Mesenchymal stem cell (in vitro differentiated cells and primary cell): ENCODE results near the gene UBR7.
A peak's percentile ranks its signal among the peaks of the same experiment; 100 is the strongest.

Experiments
- DNase-seq: peaks from one replicate; pipeline ENCODE4 v3.0.0-alpha.2; 2013
- H2AFZ ChIP-seq: one replicate; pipeline ENCODE4 v1.6.1; 2013; ENCODE audit warnings: low read depth, mild to moderate bottlenecking, control low read depth, inconsistent platforms, low read length, moderate library complexity
- H2AK5ac ChIP-seq: 2 replicates; pipeline ENCODE4 v1.6.1; 2013; ENCODE audit warnings: low read length, moderate library complexity, mild to moderate bottlenecking, inconsistent platforms; ENCODE audit not compliant: severe bottlenecking
- H2BK120ac ChIP-seq: one replicate; pipeline ENCODE4 v1.6.1; 2013; ENCODE audit warnings: low read depth, mild to moderate bottlenecking, inconsistent platforms, low read length, moderate library complexity
- H2BK12ac ChIP-seq, 2 experiments: one replicate each; pipeline ENCODE4 v1.6.1; 2013; ENCODE audit warnings: inconsistent platforms in 2 of 2, low read length in 2 of 2, mild to moderate bottlenecking in 2 of 2, moderate library complexity in 2 of 2, control low read depth in 1 of 2
- H2BK15ac ChIP-seq: one replicate; pipeline ENCODE4 v1.6.1; 2013; ENCODE audit warnings: mild to moderate bottlenecking, low read depth, inconsistent platforms; ENCODE audit not compliant: poor library complexity, severe bottlenecking
- H2BK5ac ChIP-seq: 2 replicates; pipeline ENCODE4 v1.6.1; 2013; ENCODE audit warnings: low read depth, mild to moderate bottlenecking, low read length, control low read depth, inconsistent platforms; ENCODE audit not compliant: poor library complexity, severe bottlenecking
- H3K14ac ChIP-seq, 2 experiments: one replicate each; pipeline ENCODE4 v1.6.1; 2013; ENCODE audit warnings: inconsistent platforms in 2 of 2, low read length in 2 of 2, control low read depth in 1 of 2, mild to moderate bottlenecking in 1 of 2, moderate library complexity in 1 of 2
- H3K18ac ChIP-seq, 2 experiments: one replicate each; pipeline ENCODE4 v1.6.1; 2013; ENCODE audit warnings: inconsistent platforms in 2 of 2, low read length in 2 of 2, control low read depth in 1 of 2, low read depth in 1 of 2, mild to moderate bottlenecking in 1 of 2
- H3K23ac ChIP-seq, 2 experiments: one replicate each; pipeline ENCODE4 v1.6.1; 2013; ENCODE audit warnings: inconsistent platforms in 2 of 2, low read length in 2 of 2, mild to moderate bottlenecking in 2 of 2, moderate library complexity in 2 of 2, control low read depth in 1 of 2
- H3K27ac ChIP-seq: 2 replicates; pipeline ENCODE4 v1.5.1; 2013; ENCODE audit warnings: mild to moderate bottlenecking, moderate library complexity, low read length, control low read depth, inconsistent platforms; ENCODE audit not compliant: poor library complexity, severe bottlenecking
- H3K27me3 ChIP-seq, 2 experiments: 2 replicates each; pipeline versions ENCODE4 v1.6.1 to v1.7.0; 2013; ENCODE audit warnings: low read length in 2 of 2, mild to moderate bottlenecking in 2 of 2, moderate library complexity in 2 of 2, control low read depth in 1 of 2, inconsistent platforms in 1 of 2; ENCODE audit not compliant: control insufficient read depth in 1 of 2, insufficient read depth in 1 of 2
- H3K36me3 ChIP-seq, 2 experiments: 2 replicates each; pipeline versions ENCODE4 v1.6.1 to v1.7.0; 2013; ENCODE audit warnings: low read length in 2 of 2, control low read depth in 1 of 2, inconsistent platforms in 1 of 2, low read depth in 1 of 2, mild to moderate bottlenecking in 1 of 2; ENCODE audit not compliant: insufficient read depth in 2 of 2, control insufficient read depth in 1 of 2
- H3K4ac ChIP-seq, 2 experiments: one replicate each; pipeline ENCODE4 v1.6.1; 2013; ENCODE audit warnings: inconsistent platforms in 2 of 2, low read length in 2 of 2, mild to moderate bottlenecking in 2 of 2, moderate library complexity in 2 of 2, control low read depth in 1 of 2, low read depth in 1 of 2
- H3K4me1 ChIP-seq: 2 replicates; pipeline ENCODE4 v1.6.1; 2013; ENCODE audit warnings: low read depth, low read length, control low read depth; ENCODE audit not compliant: control insufficient read depth, insufficient read depth
- H3K4me2 ChIP-seq: 2 replicates; pipeline ENCODE4 v1.6.1; 2013; ENCODE audit warnings: low read length, mild to moderate bottlenecking, inconsistent platforms; ENCODE audit not compliant: poor library complexity, severe bottlenecking
- H3K4me3 ChIP-seq, 2 experiments: 2 replicates each; pipeline versions ENCODE4 v1.5.1 to v1.7.0; 2013; ENCODE audit warnings: low read length in 2 of 2, mild to moderate bottlenecking in 2 of 2, control low read depth in 1 of 2, low read depth in 1 of 2; ENCODE audit not compliant: insufficient read depth in 1 of 2
- H3K79me1 ChIP-seq: replicated peaks from 2 replicates; pipeline ENCODE4 v1.6.1; 2013; ENCODE audit warnings: mild to moderate bottlenecking, control low read depth, low read length, inconsistent platforms; ENCODE audit not compliant: poor library complexity, severe bottlenecking
- H3K9ac ChIP-seq: 2 replicates; pipeline ENCODE4 v1.7.0; 2013; ENCODE audit warnings: mild to moderate bottlenecking, low read length, moderate library complexity
- H3K9me3 ChIP-seq: 2 replicates; pipeline ENCODE4 v1.7.0; 2013; ENCODE audit warnings: mild to moderate bottlenecking, low read length; ENCODE audit not compliant: control insufficient read depth
- H4K8ac ChIP-seq: one replicate; pipeline ENCODE4 v1.6.1; 2013; ENCODE audit warnings: inconsistent platforms, mild to moderate bottlenecking, low read length, moderate library complexity
- H4K91ac ChIP-seq: one replicate; pipeline ENCODE4 v1.6.1; 2013; ENCODE audit warnings: mild to moderate bottlenecking, low read length, inconsistent platforms
- WGBS: methylation state at CpG from one replicate; pipeline ENCODE4 v1.1.7; 2013; ENCODE audit warnings: mixed read lengths; 5-methylcytosine and 5-hydroxymethylcytosine counted together

UBR7 gene

DNA sequence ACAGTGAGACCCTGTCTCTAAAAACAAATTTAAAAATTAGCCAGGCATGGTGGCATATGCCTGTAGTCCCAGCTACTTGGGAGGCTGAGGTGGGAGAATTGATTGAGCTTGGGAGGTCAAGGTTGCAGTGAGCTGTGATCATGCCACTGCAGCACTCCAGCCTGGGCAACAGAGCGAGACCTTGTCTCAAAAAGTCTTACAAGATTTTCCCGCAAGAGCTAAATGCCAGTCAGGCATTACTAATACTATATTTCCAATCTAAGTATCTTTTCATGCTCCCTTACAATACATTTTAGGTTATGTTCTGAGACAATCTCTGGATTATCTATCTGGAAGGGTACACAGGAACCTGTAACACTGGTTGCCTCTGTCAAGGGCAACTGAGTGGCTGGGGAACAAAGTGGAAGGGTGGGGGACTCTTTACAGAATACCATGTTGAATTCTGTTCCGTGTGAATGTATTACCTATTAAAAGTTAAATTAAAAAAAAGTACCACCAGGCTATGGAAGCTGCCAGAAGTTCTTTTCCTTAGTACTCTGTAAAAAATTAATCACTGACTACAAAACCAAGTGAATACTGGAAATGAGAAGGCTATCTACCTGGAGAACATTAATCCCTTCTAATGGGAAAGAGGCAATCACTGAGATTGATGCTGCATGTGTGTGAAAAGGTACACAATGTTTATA lies 69.1 kb downstream of the UBR7 start:
- no peak overlapping the region for H3K4ac ChIP-seq
- no peak overlapping the region for H3K4me2 ChIP-seq
- no peak overlapping the region for H3K14ac ChIP-seq
- H4K91ac ChIP-seq = no peak overlapping the region
- no peak overlapping the region for H2BK120ac ChIP-seq
- H3K36me3 ChIP-seq = peaks cover 16 to 22% of the 10 kb centered on the region in 2 experiments
- no peak overlapping the region for H2AFZ ChIP-seq
- no peak for DNase-seq
- H2AK5ac ChIP-seq = no peak overlapping the region
- H3K79me1 ChIP-seq = peaks cover 27% of the 10 kb centered on the region
- no peaks in the 10 kb centered on the region for H3K9me3 ChIP-seq
- H3K27ac ChIP-seq = peak overlapping the region; percentile 78
- no peak overlapping the region for H3K18ac ChIP-seq
- peaks cover 7% of the 10 kb centered on the region for H3K4me1 ChIP-seq
- no peak overlapping the region for H2BK5ac ChIP-seq
- H2BK12ac ChIP-seq = no peak overlapping the region
- no peak overlapping the region for H3K4me3 ChIP-seq
- H4K8ac ChIP-seq = no peak overlapping the region
- H2BK15ac ChIP-seq = no peak overlapping the region
- WGBS = 100% methylated on average over 1 of the region's 3 CpGs
- no peaks in the 10 kb centered on the region for H3K27me3 ChIP-seq
- H3K9ac ChIP-seq = no peak overlapping the region
- no peak overlapping the region for H3K23ac ChIP-seq
